Measurements from ENCODE around the gene BBX. TPM values are rescaled to one million over a fixed set of nuclear protein-coding genes. Genes with fewer than 3 reads are reported as not detected.

The BBX gene
- total and polyA plus RNA-seq, 4 donors = 4.7 to 25.1 (median 20.5) TPM

GRCh38 chr3:107612664-107613084 is 89.9 kb downstream of the BBX start:
- no peaks in the 10 kb centered on the region for H3K4me1 ChIP-seq (ENCODE audit: control insufficient read depth in 4 of 4, insufficient read depth in 4 of 4, low read length in 3 of 4)
- no peak for TF ChIP-seq ATF3 (IDR thresholded peaks at IDR 0.05)
- TF ChIP-seq MAX (IDR thresholded peaks at IDR 0.05) = no peak
- no peak for TF ChIP-seq RAD21 (IDR thresholded peaks at IDR 0.05)
- TF ChIP-seq CTCF (IDR thresholded peaks at IDR 0.05; ENCODE audit: low read depth, low read length, missing input control) = no peak
- TF ChIP-seq JUND (IDR thresholded peaks at IDR 0.05) = no peak
- no peak for TF ChIP-seq ZBTB33 (IDR thresholded peaks at IDR 0.05)
- WGBS = 92% methylated on average over 2 of the region's 2 CpGs
- H3K9ac ChIP-seq (ENCODE audit: low read depth in 1 of 2, low read length in 2 of 2) = no peak overlapping the region
- no peaks in the 10 kb centered on the region for H3K9me3 ChIP-seq (ENCODE audit: control insufficient read depth in 4 of 4, low read length in 3 of 4)
- no peaks in the 10 kb centered on the region for H3K27me3 ChIP-seq (ENCODE audit: control insufficient read depth in 4 of 4, insufficient read depth in 4 of 4, low read length in 3 of 4)
- no peaks in the 10 kb centered on the region for H3K36me3 ChIP-seq (ENCODE audit: control insufficient read depth in 4 of 4, insufficient read depth in 3 of 4, low read depth in 1 of 4, low read length in 3 of 4)
- H3K4me3 ChIP-seq (ENCODE audit: low read depth in 1 of 3, low read length in 3 of 3) = no peak overlapping the region
- H3K27ac ChIP-seq (ENCODE audit: low read depth in 1 of 2, low read length in 2 of 2) = no peak overlapping the region
- DNase-seq (ENCODE audit: low spot score) = no peak

- 89% methylated on average over 2 of the region's 2 CpGs for WGBS
Measured at GRCh38 chr3:107619549-107619948, 96.8 kb downstream of the BBX start.

More at GRCh38 chr3:107619549-107619948, 96.8 kb downstream of the BBX start:
- Histone ChIP-seq H3K36me3 (ENCODE audit: control insufficient read depth in 4 of 4, insufficient read depth in 3 of 4, low read depth in 1 of 4, low read length in 3 of 4) (no peaks in the 10 kb centered on the region), H3K4me1 (ENCODE audit: control insufficient read depth in 4 of 4, insufficient read depth in 4 of 4, low read length in 3 of 4) (no peaks in the 10 kb centered on the region), H3K4me3 (ENCODE audit: low read depth in 1 of 3, low read length in 3 of 3) (no peak overlapping the region), H3K27me3 (ENCODE audit: control insufficient read depth in 4 of 4, insufficient read depth in 4 of 4, low read length in 3 of 4) (no peaks in the 10 kb centered on the region), H3K27ac (ENCODE audit: low read depth in 1 of 2, low read length in 2 of 2) (no peak overlapping the region), H3K9me3 (ENCODE audit: control insufficient read depth in 4 of 4, low read length in 3 of 4) (no peaks in the 10 kb centered on the region), H3K9ac (ENCODE audit: low read depth in 1 of 2, low read length in 2 of 2) (no peak overlapping the region)
- DNase-seq (ENCODE audit: low spot score) = no peak
- TF ChIP-seq TAF1 (conservative IDR thresholded peaks at IDR 0.05) (no peak), NR2F2 (IDR thresholded peaks at IDR 0.05) (no peak), YY1 (IDR thresholded peaks at IDR 0.05) (no peak), ZBTB33 (IDR thresholded peaks at IDR 0.05) (no peak), CTCF (IDR thresholded peaks at IDR 0.05; ENCODE audit: low read depth, low read length, missing input control) (no peak), HNF4A (conservative IDR thresholded peaks at IDR 0.05) (no peak), MAX (IDR thresholded peaks at IDR 0.05) (no peak), RXRA (IDR thresholded peaks at IDR 0.05) (no peak), FOXA1 (IDR thresholded peaks at IDR 0.05) (no peak), SP1 (IDR thresholded peaks at IDR 0.05) (no peak), EGR1 (IDR thresholded peaks at IDR 0.05; ENCODE audit: low read depth in 2 of 2) (no peak), FOXA2 (IDR thresholded peaks at IDR 0.05) (no peak), ATF3 (IDR thresholded peaks at IDR 0.05) (no peak), GABPA (IDR thresholded peaks at IDR 0.05 in 1 of 2, conservative IDR thresholded peaks at IDR 0.05 in 1 of 2) (no peak), REST (IDR thresholded peaks at IDR 0.05) (no peak), HNF4G (IDR thresholded peaks at IDR 0.05) (no peak)
